ENCODE results near the gene WLS. TPM values are rescaled to one million over a fixed set of nuclear protein-coding genes. Genes with fewer than 3 reads are reported as not detected.
A peak's percentile ranks its signal among the peaks of the same experiment; 100 is the strongest.

Gene WLS
- total RNA-seq, result 10 to 100 TPM; 34.8 to 78.9 (median 44.4) TPM

DNA sequence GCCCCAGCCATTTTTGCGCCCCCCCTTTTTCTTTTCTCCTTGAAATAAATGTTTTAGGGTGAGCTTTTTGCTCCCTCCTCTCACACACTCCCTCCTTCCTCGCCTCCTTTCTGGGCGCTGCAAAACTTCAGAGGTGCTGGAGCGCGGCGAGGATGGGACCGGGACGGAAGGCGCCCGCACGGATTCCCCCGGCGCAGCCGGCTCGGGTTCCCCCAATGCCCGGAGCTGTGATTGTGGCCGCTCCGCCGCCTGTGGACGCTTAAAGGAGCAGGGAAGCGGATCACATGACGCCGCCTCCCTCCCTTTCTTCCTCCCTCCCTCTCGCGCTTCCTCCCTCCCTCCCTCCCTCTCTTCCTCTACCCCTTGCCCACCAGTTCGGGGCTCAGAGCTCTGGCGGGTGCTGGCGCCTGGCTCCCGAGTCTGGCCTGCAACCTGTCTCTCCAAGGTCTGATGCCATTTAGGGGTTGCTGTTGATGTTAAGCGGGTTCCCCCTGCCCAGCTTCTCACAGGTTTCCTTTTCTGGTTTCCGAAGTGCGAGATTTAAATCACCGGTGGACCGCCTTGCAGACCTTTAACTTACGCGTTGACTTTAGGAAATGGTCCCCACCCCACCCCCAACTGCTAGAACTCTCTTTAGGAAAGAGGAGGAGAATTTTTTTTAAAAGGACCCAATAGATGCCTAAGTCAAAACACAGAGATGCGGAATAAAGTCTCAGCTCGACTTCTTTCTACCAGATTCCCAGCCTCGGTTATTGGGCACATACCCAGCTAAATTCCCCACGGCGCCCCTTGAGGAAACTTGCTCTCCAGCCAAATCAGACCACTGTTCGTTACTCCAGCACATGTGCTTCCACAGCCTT is at the start of gene WLS:
WLS (minus strand) TSS at position 235 of the 860 bp plus-strand sequence; CDS start at position 11, 224 bp downstream.
- peaks cover 0 to 40% (median 15%) of the 10 kb centered on the region in 4 donors for H3K4me1 ChIP-seq
- 0 to 1% methylated on average over 42 of the region's 42 CpGs for WGBS, 2 donors
- DNase-seq (ENCODE audit: low spot score in 2 of 2), result peak; percentile 72 to 73
- no peaks in the 10 kb centered on the region for H3K36me3 ChIP-seq
- no peaks in the 10 kb centered on the region for H3K27me3 ChIP-seq
- TF ChIP-seq POLR2A (IDR thresholded peaks at IDR 0.05) (peak; percentile 25 to 80), EP300 (IDR thresholded peaks at IDR 0.05) (peak in 1 of 2 donors; percentile 89)
- TF ChIP-seq, protein P1, sequence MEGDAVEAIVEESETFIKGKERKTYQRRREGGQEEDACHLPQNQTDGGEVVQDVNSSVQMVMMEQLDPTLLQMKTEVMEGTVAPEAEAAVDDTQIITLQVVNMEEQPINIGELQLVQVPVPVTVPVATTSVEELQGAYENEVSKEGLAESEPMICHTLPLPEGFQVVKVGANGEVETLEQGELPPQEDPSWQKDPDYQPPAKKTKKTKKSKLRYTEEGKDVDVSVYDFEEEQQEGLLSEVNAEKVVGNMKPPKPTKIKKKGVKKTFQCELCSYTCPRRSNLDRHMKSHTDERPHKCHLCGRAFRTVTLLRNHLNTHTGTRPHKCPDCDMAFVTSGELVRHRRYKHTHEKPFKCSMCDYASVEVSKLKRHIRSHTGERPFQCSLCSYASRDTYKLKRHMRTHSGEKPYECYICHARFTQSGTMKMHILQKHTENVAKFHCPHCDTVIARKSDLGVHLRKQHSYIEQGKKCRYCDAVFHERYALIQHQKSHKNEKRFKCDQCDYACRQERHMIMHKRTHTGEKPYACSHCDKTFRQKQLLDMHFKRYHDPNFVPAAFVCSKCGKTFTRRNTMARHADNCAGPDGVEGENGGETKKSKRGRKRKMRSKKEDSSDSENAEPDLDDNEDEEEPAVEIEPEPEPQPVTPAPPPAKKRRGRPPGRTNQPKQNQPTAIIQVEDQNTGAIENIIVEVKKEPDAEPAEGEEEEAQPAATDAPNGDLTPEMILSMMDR (IDR thresholded peaks at IDR 0.05), result peak in 3 of 5 experiments; percentile 11 to 45 (median 29)
- no peaks in the 10 kb centered on the region for H3K9me3 ChIP-seq
- H3K27ac ChIP-seq, result peak within 1 kb of the TSS; percentile 69 to 94 (median 80)
- peak within 1 kb of the TSS; percentile 63 to 83 (median 70) for H3K4me3 ChIP-seq

DNA sequence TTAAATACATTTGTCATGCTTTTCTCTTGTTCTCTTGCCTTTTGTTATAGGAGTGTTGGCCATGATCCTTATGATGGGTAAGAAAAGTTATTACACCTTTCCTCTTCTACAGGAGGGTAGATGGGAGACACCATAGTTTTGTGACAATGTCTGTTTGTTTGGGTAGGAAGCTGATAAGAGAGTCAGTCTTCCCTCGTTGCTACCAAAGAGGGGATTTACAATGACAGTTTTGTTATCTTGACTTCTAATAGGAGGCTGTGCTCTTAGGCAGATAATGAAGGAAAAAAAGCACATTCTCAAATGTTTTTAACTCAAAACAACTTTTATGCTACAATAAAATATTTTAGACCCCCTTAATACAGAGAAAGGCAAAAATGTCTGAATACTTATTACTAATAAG is 48.0 kb upstream of the WLS start:
- Histone ChIP-seq H3K4me1 (no peaks in the 10 kb centered on the region), H3K4me3 (no peak overlapping the region)
- 43 to 45% methylated on average over 1 of the region's 1 CpG for WGBS, 2 donors

DNA sequence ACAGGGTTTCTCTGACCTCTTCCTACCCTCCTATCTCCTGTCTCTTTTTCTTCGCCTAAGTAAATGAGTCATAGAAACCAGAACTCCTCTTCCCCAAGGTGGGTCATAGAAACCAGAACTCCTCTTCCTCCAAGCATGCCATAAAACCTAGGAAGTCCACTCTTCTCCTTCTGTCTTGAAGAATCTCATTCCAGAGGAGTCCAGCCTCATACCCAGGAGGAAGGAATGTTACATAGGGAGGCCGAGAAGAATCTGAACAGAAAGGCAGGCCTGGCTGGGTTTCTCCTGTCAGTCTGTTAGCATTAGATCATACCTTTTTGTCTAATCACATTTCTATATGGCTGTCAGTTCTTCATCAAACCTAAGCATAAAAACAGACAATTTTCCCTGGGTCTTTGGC is 47.5 kb upstream of the WLS start:
- H3K27ac ChIP-seq, result no peak overlapping the region
- H3K36me3 ChIP-seq, result no peaks in the 10 kb centered on the region
- no peaks in the 10 kb centered on the region for H3K27me3 ChIP-seq
- no peaks in the 10 kb centered on the region for H3K9me3 ChIP-seq
- TF ChIP-seq, protein P1 (IDR thresholded peaks at IDR 0.05), result no peak
- TF ChIP-seq POLR2A (IDR thresholded peaks at IDR 0.05) (no peak), EP300 (IDR thresholded peaks at IDR 0.05) (no peak)
- no peaks in the 10 kb centered on the region for H3K4me1 ChIP-seq
- H3K4me3 ChIP-seq, result no peak overlapping the region
- no peak for DNase-seq (ENCODE audit: low spot score in 2 of 2)
- 92 to 98% methylated on average over 2 of the region's 2 CpGs for WGBS, 2 donors

More for the DNA sequence above, 48.0 kb upstream of the WLS start:
- Histone ChIP-seq H3K27me3 (no peaks in the 10 kb centered on the region), H3K9me3 (no peaks in the 10 kb centered on the region), H3K27ac (no peak overlapping the region), H3K36me3 (no peaks in the 10 kb centered on the region)
- DNase-seq (ENCODE audit: low spot score in 2 of 2), result no peak
- TF ChIP-seq EP300 (IDR thresholded peaks at IDR 0.05) (no peak), POLR2A (IDR thresholded peaks at IDR 0.05) (no peak)
- TF ChIP-seq, protein P1 (IDR thresholded peaks at IDR 0.05), result no peak

DNA sequence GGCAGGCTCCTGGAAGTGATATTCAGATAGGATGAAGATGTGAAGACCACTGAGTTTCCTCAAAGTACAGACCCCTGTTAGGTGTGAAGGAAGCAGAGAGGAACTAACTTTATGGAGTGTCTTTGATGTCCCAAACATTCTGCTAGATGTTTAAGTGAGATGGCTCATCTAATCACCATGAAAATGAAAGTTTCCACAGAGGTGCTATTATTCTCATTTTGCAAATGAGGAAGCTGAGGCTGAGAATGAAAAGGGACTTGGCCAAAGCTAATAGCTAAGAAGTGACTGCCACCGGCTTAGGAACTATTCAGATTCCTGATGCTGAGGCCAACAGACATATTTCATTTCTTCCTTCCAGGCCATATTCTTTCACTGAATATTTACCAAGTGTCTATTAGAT is 45.9 kb upstream of the WLS start:
- H3K27ac ChIP-seq, result no peak overlapping the region
- H3K27me3 ChIP-seq, result no peaks in the 10 kb centered on the region
- no peaks in the 10 kb centered on the region for H3K9me3 ChIP-seq
- 82 to 84% methylated on average over 1 of the region's 1 CpG for WGBS, 2 donors
- no peak overlapping the region for H3K4me3 ChIP-seq
- no peaks in the 10 kb centered on the region for H3K36me3 ChIP-seq
- no peaks in the 10 kb centered on the region for H3K4me1 ChIP-seq
- TF ChIP-seq, protein P1 (IDR thresholded peaks at IDR 0.05), result no peak
- TF ChIP-seq EP300 (IDR thresholded peaks at IDR 0.05), result no peak
- TF ChIP-seq POLR2A (IDR thresholded peaks at IDR 0.05), result no peak
- DNase-seq (ENCODE audit: low spot score in 2 of 2), result no peak

DNA sequence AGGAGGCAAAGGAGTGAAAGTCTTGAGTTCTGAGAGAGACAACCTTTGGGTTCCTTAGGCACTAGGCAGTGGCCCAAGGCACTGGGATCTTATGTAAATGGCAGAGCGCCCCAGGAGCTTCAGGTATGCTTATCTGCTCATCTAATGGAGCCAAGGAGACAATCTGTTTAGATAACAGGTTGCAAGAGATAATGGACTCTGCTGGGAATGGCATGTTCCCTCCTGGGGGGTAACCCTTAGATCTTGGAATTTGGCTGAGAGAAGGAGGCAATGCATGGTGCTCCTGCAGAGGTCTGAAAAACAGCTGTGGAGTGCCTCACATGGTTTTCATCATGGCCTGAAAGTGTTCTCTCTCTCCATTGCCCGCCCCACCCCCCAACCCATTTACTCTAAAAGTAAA is 44.1 kb upstream of the WLS start:
- no peaks in the 10 kb centered on the region for H3K36me3 ChIP-seq
- no peaks in the 10 kb centered on the region for H3K27me3 ChIP-seq
- WGBS, 2 donors, result 78 to 80% methylated on average over 2 of the region's 2 CpGs
- no peaks in the 10 kb centered on the region for H3K4me1 ChIP-seq
- no peaks in the 10 kb centered on the region for H3K9me3 ChIP-seq
- TF ChIP-seq EP300 (IDR thresholded peaks at IDR 0.05), result no peak
- TF ChIP-seq, protein P1 (IDR thresholded peaks at IDR 0.05), result no peak
- no peak for TF ChIP-seq POLR2A (IDR thresholded peaks at IDR 0.05)
- no peak for DNase-seq (ENCODE audit: low spot score in 2 of 2)
- H3K4me3 ChIP-seq, result no peak overlapping the region
- no peak overlapping the region for H3K27ac ChIP-seq

All from tibial nerve (tissue), 4 donors.